Measurements from ENCODE around the gene PGLYRP3. TPM values are rescaled to one million over a fixed set of nuclear protein-coding genes. Genes with fewer than 3 reads are reported as not detected.

PGLYRP3 gene
- total RNA-seq, 1 donor from 2014 or later = not detected

- no peak overlapping the region for H3K4me3 ChIP-seq (ENCODE audit: low read depth, low read length)
- TF ChIP-seq CTCF (conservative IDR thresholded peaks at IDR 0.05; ENCODE audit: low read depth, low read length) = no peak
- DNase-seq (ENCODE audit: low read depth) = no peak
Observed at GRCh38 chr1:153341431-153341934, 28.7 kb upstream of the PGLYRP3 start.

GRCh38 chr1:153340356-153340755 is 27.6 kb upstream of the PGLYRP3 start:
- no peak overlapping the region for H3K4me3 ChIP-seq (ENCODE audit: low read depth, low read length)
- DNase-seq (ENCODE audit: low read depth) = no peak
- TF ChIP-seq CTCF (conservative IDR thresholded peaks at IDR 0.05; ENCODE audit: low read depth, low read length) = no peak

- H3K4me3 ChIP-seq (ENCODE audit: low read depth, low read length) = no peak overlapping the region
- no peak for TF ChIP-seq CTCF (conservative IDR thresholded peaks at IDR 0.05; ENCODE audit: low read depth, low read length)
- DNase-seq (ENCODE audit: low read depth) = no peak
Observed at GRCh38 chr1:153339802-153340201, 27.1 kb upstream of the PGLYRP3 start.

GRCh38 chr1:153337980-153338853 is 25.5 kb upstream of the PGLYRP3 start:
- TF ChIP-seq CTCF (conservative IDR thresholded peaks at IDR 0.05; ENCODE audit: low read depth, low read length) = no peak
- DNase-seq (ENCODE audit: low read depth) = no peak
- no peak overlapping the region for H3K4me3 ChIP-seq (ENCODE audit: low read depth, low read length)

- no peak for DNase-seq (ENCODE audit: low read depth)
- no peak overlapping the region for H3K4me3 ChIP-seq (ENCODE audit: low read depth, low read length)
- TF ChIP-seq CTCF (conservative IDR thresholded peaks at IDR 0.05; ENCODE audit: low read depth, low read length) = no peak
Observed at GRCh38 chr1:153336650-153337049, 23.9 kb upstream of the PGLYRP3 start.

- TF ChIP-seq CTCF (conservative IDR thresholded peaks at IDR 0.05; ENCODE audit: low read depth, low read length) = no peak
- no peak for DNase-seq (ENCODE audit: low read depth)
- H3K4me3 ChIP-seq (ENCODE audit: low read depth, low read length) = no peak overlapping the region
Observed at GRCh38 chr1:153333902-153334301, 21.1 kb upstream of the PGLYRP3 start.

GRCh38 chr1:153324912-153325311 is 12.2 kb upstream of the PGLYRP3 start:
- DNase-seq (ENCODE audit: low read depth) = no peak
- no peak overlapping the region for H3K4me3 ChIP-seq (ENCODE audit: low read depth, low read length)
- TF ChIP-seq CTCF (conservative IDR thresholded peaks at IDR 0.05; ENCODE audit: low read depth, low read length) = no peak
